Cardiac muscle cell (in vitro differentiated cells and primary cell): Measurements from ENCODE around the gene INSM2. TPM values are rescaled to one million over a fixed set of nuclear protein-coding genes. Genes with fewer than 3 reads are reported as not detected.

ENCODE experiments used
- DNase-seq, 2 donors: peaks; one replicate each; pipeline versions ENCODE4 v3.0.0 to v3.0.0-alpha.2; 2010 to 2017; ENCODE audit warnings: low read depth in 1 of 2, low spot score in 1 of 2
- H3K27ac ChIP-seq: fragments of 200-600 bp; sonication (generic); 2 replicates; pipeline ENCODE4 v1.5.1; 2016
- H3K27me3 ChIP-seq: fragments of 200-600 bp; sonication (generic); 2 replicates; pipeline ENCODE4 v1.6.0; 2016; ENCODE audit warnings: control low read depth
- H3K36me3 ChIP-seq: fragments of 200-600 bp; sonication (generic); 2 replicates; pipeline ENCODE4 v1.5.1; 2016; ENCODE audit warnings: control low read depth
- H3K4me1 ChIP-seq: fragments of 200-600 bp; sonication (generic); 2 replicates; pipeline ENCODE4 v1.8.1; 2017; ENCODE audit warnings: low read depth, mild to moderate bottlenecking, mixed run types
- H3K4me3 ChIP-seq: fragments of 200-600 bp; sonication (generic); 2 replicates; pipeline ENCODE4 v1.5.1; 2016; ENCODE audit warnings: mild to moderate bottlenecking
- H3K9me3 ChIP-seq: fragments of 200-600 bp; sonication (generic); 2 replicates; pipeline ENCODE4 v1.5.1; 2017; ENCODE audit warnings: low read depth, mild to moderate bottlenecking, control low read depth
- CTCF ChIP-seq: IDR thresholded peaks from 2 replicates; pipeline ENCODE4 v1.5.1; 2012; ENCODE audit warnings: low read depth, mild to moderate bottlenecking, low read length
- polyA plus RNA-seq: library from polyadenylated mRNA; unstranded; fragments of >200 nt; fragmentation: Nextera tagmentation; extraction: Ambion mirVana; gene quantifications from 2 replicates; pipeline ENCODE4 v1.2.1, GENCODE V29; 2016
- total RNA-seq: library from RNA; depleted of rRNA; stranded (reverse); fragments of >200 nt; gene quantifications from 2 replicates; pipeline ENCODE4 v1.2.3, GENCODE V29; 2016

The INSM2 gene
- total and polyA plus RNA-seq, 2 experiments from 2014 or later, result not detected

GRCh38 chr14:35576856-35577255, 42.9 kb downstream of the INSM2 start:
- Histone ChIP-seq H3K27ac (no peak overlapping the region), H3K4me3 (no peak overlapping the region), H3K27me3 (no peaks in the 10 kb centered on the region), H3K36me3 (no peaks in the 10 kb centered on the region), H3K9me3 (no peaks in the 10 kb centered on the region), H3K4me1 (no peaks in the 10 kb centered on the region)
- no peak for DNase-seq
- no peak for TF ChIP-seq CTCF

GRCh38 chr14:35578135-35578534, 44.2 kb downstream of the INSM2 start:
- no peaks in the 10 kb centered on the region for H3K27me3 ChIP-seq
- H3K36me3 ChIP-seq, result no peaks in the 10 kb centered on the region
- DNase-seq, result no peak
- H3K27ac ChIP-seq, result no peak overlapping the region
- H3K4me3 ChIP-seq, result no peak overlapping the region
- TF ChIP-seq CTCF, result no peak
- H3K4me1 ChIP-seq, result no peaks in the 10 kb centered on the region
- H3K9me3 ChIP-seq, result no peaks in the 10 kb centered on the region

- no peak for TF ChIP-seq CTCF
- no peaks in the 10 kb centered on the region for H3K9me3 ChIP-seq
- DNase-seq, result no peak
Measured at GRCh38 chr14:35578639-35579038, 44.7 kb downstream of the INSM2 start.

More at GRCh38 chr14:35578639-35579038, 44.7 kb downstream of the INSM2 start:
- Histone ChIP-seq H3K4me1 (no peaks in the 10 kb centered on the region), H3K36me3 (no peaks in the 10 kb centered on the region), H3K27ac (peak overlapping the region; percentile 14), H3K27me3 (no peaks in the 10 kb centered on the region), H3K4me3 (no peak overlapping the region)

Other genes starting within 250 kb of the INSM2 start
- 143 and 221 TPM in 2 replicates for gene PSMA6, start 241.8 kb upstream of the INSM2 start, total RNA-seq
- 296 and 352 TPM in 2 replicates for gene PSMA6, start 241.8 kb upstream of the INSM2 start, polyA plus RNA-seq
- 99.6 and 148 TPM in 2 replicates for gene NFKBIA, start 129.4 kb upstream of the INSM2 start, total RNA-seq
- 64.1 and 79.1 TPM in 2 replicates for gene NFKBIA, start 129.4 kb upstream of the INSM2 start, polyA plus RNA-seq